ENCODE measurements around the gene FOXE3.

Gene FOXE3

GRCh38 chr1:47405697-47406096, 10.4 kb upstream of the FOXE3 start:
- DNase-seq (ENCODE audit: low read depth, low spot score): no peak

GRCh38 chr1:47406966-47407365, 9.1 kb upstream of the FOXE3 start:
- no peak for DNase-seq (ENCODE audit: low read depth, low spot score)

- DNase-seq (ENCODE audit: low read depth, low spot score): no peak
These were observed 8.6 kb upstream of the FOXE3 start for GRCh38 chr1:47407481-47407880.

GRCh38 chr1:47409311-47410067, 6.6 kb upstream of the FOXE3 start:
- no peak for DNase-seq (ENCODE audit: low read depth, low spot score)

- DNase-seq (ENCODE audit: low read depth, low spot score): no peak
These were observed 6.0 kb upstream of the FOXE3 start for GRCh38 chr1:47410068-47410455.

GRCh38 chr1:47411436-47411835, 4.6 kb upstream of the FOXE3 start:
- DNase-seq (ENCODE audit: low read depth, low spot score): no peak

- DNase-seq (ENCODE audit: low read depth, low spot score): no peak
These were observed 3.6 kb upstream of the FOXE3 start for GRCh38 chr1:47412437-47412836.

- no peak for DNase-seq (ENCODE audit: low read depth, low spot score)
These were observed 459 bp downstream of the FOXE3 start for GRCh38 chr1:47416319-47417169.

- no peak for DNase-seq (ENCODE audit: low read depth, low spot score)
These were observed 1.3 kb downstream of the FOXE3 start for GRCh38 chr1:47417170-47418044.

GRCh38 chr1:47418122-47418521, 2.0 kb downstream of the FOXE3 start:
- no peak for DNase-seq (ENCODE audit: low read depth, low spot score)

- no peak for DNase-seq (ENCODE audit: low read depth, low spot score)
These were observed 2.7 kb downstream of the FOXE3 start for GRCh38 chr1:47418681-47419325.

- no peak for DNase-seq (ENCODE audit: low read depth, low spot score)
These were observed 4.5 kb downstream of the FOXE3 start for GRCh38 chr1:47420547-47420946.

GRCh38 chr1:47423872-47424271, 7.8 kb downstream of the FOXE3 start:
- no peak for DNase-seq (ENCODE audit: low read depth, low spot score)

GRCh38 chr1:47424336-47424982, 8.4 kb downstream of the FOXE3 start:
- no peak for DNase-seq (ENCODE audit: low read depth, low spot score)

GRCh38 chr1:47431534-47431933, 15.4 kb downstream of the FOXE3 start:
- DNase-seq (ENCODE audit: low read depth, low spot score): no peak

- DNase-seq (ENCODE audit: low read depth, low spot score): no peak
These were observed 16.3 kb downstream of the FOXE3 start for GRCh38 chr1:47432071-47433036.

- DNase-seq (ENCODE audit: low read depth, low spot score): no peak
These were observed 16.9 kb downstream of the FOXE3 start for GRCh38 chr1:47433037-47433421.

- DNase-seq (ENCODE audit: low read depth, low spot score): no peak
These were observed 17.5 kb downstream of the FOXE3 start for GRCh38 chr1:47433477-47434050.

- DNase-seq (ENCODE audit: low read depth, low spot score): no peak
These were observed 18.2 kb downstream of the FOXE3 start for GRCh38 chr1:47434051-47434842.

Measured in activated CD4-positive, CD25-positive, alpha-beta regulatory T cell treated with anti-CD3 and anti-CD28 coated beads, Interleukin-2, amount 50 U/mL, for 16 hours (primary cell).